Measurements from ENCODE around the gene QSOX1.

GRCh38 chr1:180248731-180249681, 94.3 kb downstream of the QSOX1 start:
- TF ChIP-seq CTCF (IDR thresholded peaks at IDR 0.05; ENCODE audit: insufficient read depth, low read length, poor library complexity, severe bottlenecking), result peak; percentile 33
- no peak for TF ChIP-seq EZH2phosphoT487 (conservative IDR thresholded peaks at IDR 0.05; ENCODE audit: low read length)

Measured in SU-DHL-6 (cell line).